Measurements from ENCODE around the gene LUC7L3.

DNA sequence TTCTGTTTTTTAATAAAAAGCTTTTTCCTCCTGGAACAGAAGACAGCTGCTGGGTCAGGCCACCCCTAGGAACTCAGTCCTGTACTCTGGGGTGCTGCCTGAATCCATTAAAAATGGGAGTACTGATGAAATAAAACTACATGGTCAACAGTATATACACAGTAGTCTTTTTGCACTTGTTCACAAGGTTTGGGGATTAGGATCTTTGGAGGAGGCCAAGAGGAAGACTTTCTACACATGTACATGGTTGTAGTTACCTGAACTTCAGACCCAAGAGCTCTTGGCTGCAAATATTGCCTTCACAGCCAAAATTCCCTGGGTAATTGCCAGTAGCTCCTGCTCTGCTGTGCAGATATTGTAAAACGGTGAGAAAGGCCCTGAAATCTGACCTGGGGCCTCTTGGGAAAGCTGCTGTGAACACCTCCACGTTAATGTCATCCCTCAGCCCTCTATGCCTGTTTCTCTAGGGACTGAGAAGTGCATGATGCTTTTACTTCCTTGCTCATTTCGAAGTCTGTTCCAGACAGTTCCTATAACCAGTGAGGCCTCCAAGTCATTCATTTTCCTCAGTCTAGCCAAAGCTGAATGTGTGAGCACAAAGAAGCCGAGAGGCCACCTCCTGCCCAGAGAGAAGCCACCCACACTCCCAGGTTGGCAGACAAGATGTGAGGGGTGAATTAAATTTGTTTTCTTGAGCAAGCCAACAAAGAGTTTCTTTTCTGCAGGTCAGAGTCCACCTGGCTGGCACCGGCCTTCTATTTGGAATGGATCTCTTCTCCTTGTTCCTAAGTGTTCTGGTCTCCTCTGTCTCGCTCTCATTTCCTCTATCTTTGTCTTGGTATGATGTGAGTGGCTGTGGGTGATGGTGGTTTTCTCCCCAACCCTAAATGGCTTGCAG lies 27.6 kb upstream of the LUC7L3 start:
- no peak for TF ChIP-seq CTCF (IDR thresholded peaks at IDR 0.05)
- no peak for TF ChIP-seq POLR2A (IDR thresholded peaks at IDR 0.05)
